SK-N-MC (cell line): ENCODE measurements around the gene IL17RD.

Experiments
- EZH2 ChIP-seq: fragments of 200-600 bp; sonication (generic); IDR thresholded peaks from one replicate; pipeline ENCODE4 v1.6.1; 2017; ENCODE audit warnings: antibody characterized with exemption
- FOXP2 ChIP-seq: optimal IDR thresholded peaks from 2 replicates; pipeline ENCODE3; 2011; ENCODE audit warnings: mild to moderate bottlenecking, moderate library complexity; ENCODE audit not compliant: insufficient read depth; ENCODE audit errors: extremely low read length, control extremely low read depth
- POLR2AphosphoS5 ChIP-seq: IDR thresholded peaks from 2 replicates; pipeline ENCODE4 v1.6.1; 2012; ENCODE audit warnings: mild to moderate bottlenecking, low read depth, low read length, borderline replicate concordance

- TF ChIP-seq EZH2: no peak
- no peak for TF ChIP-seq POLR2AphosphoS5
- TF ChIP-seq FOXP2: no peak
These were observed 36.1 kb downstream of the IL17RD start for GRCh38 chr3:57128826-57129667.
